ENCODE measurements around the gene KRTAP5-3.
A peak's percentile ranks its signal among the peaks of the same experiment; 100 is the strongest.

The KRTAP5-3 gene

GRCh38 chr11:1642288-1643145, 34.3 kb upstream of the KRTAP5-3 start:
- DNase-seq (ENCODE audit: low read depth) = no peak

GRCh38 chr11:1641096-1641495, 32.8 kb upstream of the KRTAP5-3 start:
- no peak for DNase-seq (ENCODE audit: low read depth)

GRCh38 chr11:1640076-1640946, 32.0 kb upstream of the KRTAP5-3 start:
- DNase-seq (ENCODE audit: low read depth) = no peak

GRCh38 chr11:1639666-1640065, 31.4 kb upstream of the KRTAP5-3 start:
- no peak for DNase-seq (ENCODE audit: low read depth)

- DNase-seq (ENCODE audit: low read depth) = no peak
Measured at GRCh38 chr11:1639102-1639620, 30.9 kb upstream of the KRTAP5-3 start.

- no peak for DNase-seq (ENCODE audit: low read depth)
Measured at GRCh38 chr11:1638344-1638743, 30.1 kb upstream of the KRTAP5-3 start.

- DNase-seq (ENCODE audit: low read depth) = no peak
Measured at GRCh38 chr11:1637628-1638027, 29.4 kb upstream of the KRTAP5-3 start.

- no peak for DNase-seq (ENCODE audit: low read depth)
Measured at GRCh38 chr11:1636291-1636950, 28.2 kb upstream of the KRTAP5-3 start.

GRCh38 chr11:1633864-1634263, 25.6 kb upstream of the KRTAP5-3 start:
- DNase-seq (ENCODE audit: low read depth) = no peak

- DNase-seq (ENCODE audit: low read depth) = no peak
Measured at GRCh38 chr11:1632053-1632714, 23.9 kb upstream of the KRTAP5-3 start.

- no peak for DNase-seq (ENCODE audit: low read depth)
Measured at GRCh38 chr11:1631066-1631568, 22.9 kb upstream of the KRTAP5-3 start.

GRCh38 chr11:1630271-1630670, 22.0 kb upstream of the KRTAP5-3 start:
- no peak for DNase-seq (ENCODE audit: low read depth)

- no peak for DNase-seq (ENCODE audit: low read depth)
Measured at GRCh38 chr11:1629326-1630185, 21.3 kb upstream of the KRTAP5-3 start, which contains the start of gene KRTAP5-5. Gene KRTAP5-5, plus strand, starts transcription at chr11:1629775. Its CDS starts 66 bp downstream, at chr11:1629841.

- peak; percentile 4 for DNase-seq (ENCODE audit: low read depth)
Measured at GRCh38 chr11:1628506-1629325, 20.5 kb upstream of the KRTAP5-3 start.

GRCh38 chr11:1625541-1625940, 17.3 kb upstream of the KRTAP5-3 start:
- no peak for DNase-seq (ENCODE audit: low read depth)

- no peak for DNase-seq (ENCODE audit: low read depth)
Measured at GRCh38 chr11:1624621-1625020, 16.4 kb upstream of the KRTAP5-3 start.

GRCh38 chr11:1623716-1624115, 15.5 kb upstream of the KRTAP5-3 start:
- no peak for DNase-seq (ENCODE audit: low read depth)

GRCh38 chr11:1622086-1622485, 13.8 kb upstream of the KRTAP5-3 start, which contains the start of gene KRTAP5-4:
Gene KRTAP5-4, minus strand, starts transcription at chr11:1622138. Its CDS starts 45 bp downstream, at chr11:1622093.
- DNase-seq (ENCODE audit: low read depth) = no peak

GRCh38 chr11:1619449-1619848, 11.2 kb upstream of the KRTAP5-3 start:
- no peak for DNase-seq (ENCODE audit: low read depth)

All from amniotic epithelial cell (primary cell).